GM12891 (cell line): ENCODE measurements around the gene TNK2.

Source experiments
- PAX5 ChIP-seq: IDR thresholded peaks from 2 replicates; pipeline ENCODE4 v1.6.1; 2011; ENCODE audit warnings: low read length, moderate library complexity, mild to moderate bottlenecking; ENCODE audit not compliant: insufficient read depth, severe bottlenecking
- POLR2A ChIP-seq: IDR thresholded peaks from 2 replicates; pipeline ENCODE4 v1.6.1; 2011; ENCODE audit warnings: low read depth, low read length, control low read depth
- POLR2AphosphoS5 ChIP-seq: IDR thresholded peaks from 2 replicates; pipeline ENCODE4 v1.6.1; 2011; ENCODE audit warnings: low read depth, low read length, control low read depth
- POU2F2 ChIP-seq: IDR thresholded peaks from 2 replicates; pipeline ENCODE4 v1.6.1; 2011; ENCODE audit warnings: low read depth, mild to moderate bottlenecking, control low read depth, low read length, moderate library complexity
- SPI1 ChIP-seq: IDR thresholded peaks from 2 replicates; pipeline ENCODE4 v1.6.1; 2011; ENCODE audit warnings: low read depth, low read length, control low read depth
- TAF1 ChIP-seq: IDR thresholded peaks from 2 replicates; pipeline ENCODE4 v1.6.1; 2011; ENCODE audit warnings: low read depth, low read length, control low read depth

DNA sequence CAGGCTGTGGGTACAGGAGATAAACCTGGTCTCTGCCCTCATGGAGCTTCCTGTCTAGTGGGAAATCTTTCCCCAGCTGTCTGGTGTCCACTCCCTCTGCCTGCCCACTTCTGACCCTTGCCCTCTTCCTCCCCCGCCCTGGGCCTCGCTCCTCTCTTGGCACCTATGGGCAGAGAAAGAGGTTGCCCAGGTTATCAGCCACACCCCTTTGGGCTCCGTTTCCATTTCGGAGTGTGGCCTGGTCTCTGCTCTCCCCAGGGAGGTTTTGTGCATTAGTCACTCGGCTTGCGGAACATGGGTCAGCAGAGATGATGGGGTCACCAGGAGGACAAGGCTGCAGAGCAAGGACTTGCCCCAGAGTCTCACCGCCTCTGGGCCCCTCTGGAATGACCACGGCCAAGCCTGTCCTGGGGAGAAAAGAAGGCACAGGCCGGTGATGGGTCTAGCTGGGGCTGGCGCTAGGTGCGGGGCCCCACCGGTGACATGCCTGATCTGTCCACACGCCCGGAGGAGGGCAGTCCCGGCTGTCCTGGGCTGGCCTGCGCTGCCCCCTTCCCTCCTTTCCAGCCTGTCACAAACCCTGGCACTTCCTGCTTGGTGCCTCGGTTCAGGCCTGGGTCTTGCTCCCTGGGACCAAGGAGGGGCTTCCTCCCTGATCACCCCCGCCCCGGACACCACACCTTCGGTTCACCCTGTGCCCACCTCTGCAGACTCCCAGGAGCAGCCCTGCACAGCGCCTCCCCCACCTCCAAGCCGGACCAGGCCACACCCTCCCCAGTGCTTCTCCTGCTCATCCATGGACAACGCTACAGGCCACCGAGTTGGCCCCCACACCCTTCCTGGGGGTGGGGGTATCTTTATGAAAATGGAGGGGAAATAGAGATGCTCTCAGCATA lies 61.0 kb downstream of the TNK2 start:
- TF ChIP-seq POLR2AphosphoS5: no peak
- TF ChIP-seq POLR2A: no peak
- no peak for TF ChIP-seq PAX5
- no peak for TF ChIP-seq TAF1
- no peak for TF ChIP-seq POU2F2
- TF ChIP-seq SPI1: no peak
